ENCODE results near the gene LPXN. TPM values are rescaled to one million over a fixed set of nuclear protein-coding genes. Genes with fewer than 3 reads are reported as not detected.

Gene LPXN
- total and polyA plus RNA-seq, 8 donors = 8.1 to 43.8 (median 10.4) TPM

GRCh38 chr11:58608331-58608730 is 32.7 kb upstream of the LPXN start:
- H3K36me3 ChIP-seq = peaks cover 6 to 37% of the 10 kb centered on the region in 2 donors
- H3K4me1 ChIP-seq = peaks cover 0 to 4% of the 10 kb centered on the region in 2 donors
- H3K4me3 ChIP-seq = no peak overlapping the region
- no peak for DNase-seq
- ATAC-seq = no peak
- no peak for TF ChIP-seq CTCF (IDR thresholded peaks at IDR 0.05)
- no peaks in the 10 kb centered on the region for H3K27me3 ChIP-seq
- intact Hi-C loops (cut with DNase I) = no loop called here
- no peak overlapping the region for H3K27ac ChIP-seq
- no peaks in the 10 kb centered on the region for H3K9me3 ChIP-seq

- Histone ChIP-seq H3K4me3 (no peak overlapping the region), H3K4me1 (peaks cover 0 to 4% of the 10 kb centered on the region in 2 donors), H3K27ac (no peak overlapping the region), H3K27me3 (no peaks in the 10 kb centered on the region), H3K36me3 (peaks cover 6 to 25% of the 10 kb centered on the region in 2 donors), H3K9me3 (no peaks in the 10 kb centered on the region)
- DNase-seq = no peak
- no peak for TF ChIP-seq CTCF (IDR thresholded peaks at IDR 0.05)
- intact Hi-C loops (cut with DNase I) = no loop called here
- ATAC-seq = no peak
These were observed 31.5 kb upstream of the LPXN start for GRCh38 chr11:58606930-58607714.

GRCh38 chr11:58600510-58600909 is 24.9 kb upstream of the LPXN start:
- H3K27me3 ChIP-seq = no peaks in the 10 kb centered on the region
- DNase-seq (no peak), ATAC-seq (no peak)
- intact Hi-C loops (cut with DNase I) = no loop called here
- H3K4me3 ChIP-seq = no peak overlapping the region
- no peak for TF ChIP-seq CTCF (IDR thresholded peaks at IDR 0.05)
- peaks cover 0 to 4% of the 10 kb centered on the region in 2 donors for H3K4me1 ChIP-seq
- H3K9me3 ChIP-seq = no peaks in the 10 kb centered on the region
- H3K27ac ChIP-seq = no peak overlapping the region
- H3K36me3 ChIP-seq = no peaks in the 10 kb centered on the region

GRCh38 chr11:58597486-58598144 is 22.0 kb upstream of the LPXN start:
- intact Hi-C loops (cut with DNase I) = no loop called here
- Histone ChIP-seq H3K27me3 (no peaks in the 10 kb centered on the region), H3K9me3 (no peaks in the 10 kb centered on the region), H3K4me3 (no peak overlapping the region), H3K36me3 (peaks cover 0 to 3% of the 10 kb centered on the region in 2 donors), H3K4me1 (peaks cover 0 to 11% of the 10 kb centered on the region in 2 donors), H3K27ac (no peak overlapping the region)
- no peak for ATAC-seq
- no peak for TF ChIP-seq CTCF (IDR thresholded peaks at IDR 0.05)
- no peak for DNase-seq

GRCh38 chr11:58596621-58597020 is 21.0 kb upstream of the LPXN start:
- no peak overlapping the region for H3K27ac ChIP-seq
- no peak for ATAC-seq

More at GRCh38 chr11:58596621-58597020, 21.0 kb upstream of the LPXN start:
- intact Hi-C loops (cut with DNase I) = no loop called here
- Histone ChIP-seq H3K36me3 (peaks cover 0 to 7% of the 10 kb centered on the region in 2 donors), H3K4me1 (peaks cover 0 to 11% of the 10 kb centered on the region in 2 donors), H3K9me3 (no peaks in the 10 kb centered on the region), H3K4me3 (no peak overlapping the region), H3K27me3 (no peaks in the 10 kb centered on the region)
- DNase-seq = no peak
- no peak for TF ChIP-seq CTCF (IDR thresholded peaks at IDR 0.05)
